Tongue (tissue), 2 donors: Measurements from ENCODE around the gene P2RY8. TPM values are rescaled to one million over a fixed set of nuclear protein-coding genes. Genes with fewer than 3 reads are reported as not detected.
"Not testable (repeated sequence)": the region's sequence is repeated elsewhere in the genome, so short reads cannot be mapped to it uniquely, and the experiment has no call there.

Experiments used
- DNase-seq: peaks from one replicate; pipeline ENCODE4 v3.0.0-alpha.2; 2015
- total RNA-seq: library from RNA; depleted of rRNA; stranded (reverse); fragments of >200 nt; gene quantifications from one replicate; pipeline ENCODE4 v1.2.3, GENCODE V29; 2014

Gene P2RY8
- total RNA-seq, 1 donor from 2014 or later: 0.82 TPM

- no peak for DNase-seq
Observed at GRCh38 chrX:1542994-1543725, 6.2 kb upstream of the P2RY8 start.

GRCh38 chrX:1539146-1539545 lies 2.2 kb upstream of the P2RY8 start:
- not testable (repeated sequence) for DNase-seq

- DNase-seq: not testable (repeated sequence)
Observed at GRCh38 chrX:1537716-1538090, 718 bp upstream of the P2RY8 start.

GRCh38 chrX:1536712-1537030 lies 314 bp downstream of the P2RY8 start:
- no peak for DNase-seq

- DNase-seq: no peak
Observed at GRCh38 chrX:1535241-1536041, 1.5 kb downstream of the P2RY8 start.

GRCh38 chrX:1534301-1535168 lies 2.5 kb downstream of the P2RY8 start:
- DNase-seq: no peak

- no peak for DNase-seq
Observed at GRCh38 chrX:1533058-1533457, 3.9 kb downstream of the P2RY8 start.

- no peak for DNase-seq
Observed at GRCh38 chrX:1531096-1531890, 5.7 kb downstream of the P2RY8 start.

GRCh38 chrX:1529756-1530155 lies 7.2 kb downstream of the P2RY8 start:
- no peak for DNase-seq

- DNase-seq: no peak
Observed at GRCh38 chrX:1529328-1529727, 7.7 kb downstream of the P2RY8 start.

- no peak for DNase-seq
Observed at GRCh38 chrX:1528884-1529203, 8.1 kb downstream of the P2RY8 start.

GRCh38 chrX:1528186-1528883 lies 8.7 kb downstream of the P2RY8 start:
- no peak for DNase-seq

GRCh38 chrX:1527457-1527856 lies 9.5 kb downstream of the P2RY8 start:
- DNase-seq: no peak

GRCh38 chrX:1526565-1526964 lies 10.4 kb downstream of the P2RY8 start:
- no peak for DNase-seq

GRCh38 chrX:1525583-1526355 lies 11.2 kb downstream of the P2RY8 start:
- DNase-seq: no peak

GRCh38 chrX:1524874-1525582 lies 12.0 kb downstream of the P2RY8 start:
- no peak for DNase-seq

- not testable (repeated sequence) for DNase-seq
Observed at GRCh38 chrX:1522905-1523304, 14.1 kb downstream of the P2RY8 start.

- DNase-seq: no peak
Observed at GRCh38 chrX:1521459-1521956, 15.5 kb downstream of the P2RY8 start.

GRCh38 chrX:1520350-1520749 lies 16.6 kb downstream of the P2RY8 start:
- no peak for DNase-seq

- DNase-seq: no peak
Observed at GRCh38 chrX:1519022-1519497, 17.9 kb downstream of the P2RY8 start.
